Measurements from ENCODE around the gene IL22RA2.

IL22RA2 gene

GRCh38 chr6:137217801-137218472 is 44.5 kb upstream of the IL22RA2 start (continued):
- TF ChIP-seq ZNF341 (tag by site-specific recombination; IDR thresholded peaks at IDR 0.05; ENCODE audit: low read depth) = peak; percentile 78
- TF ChIP-seq ZNF302 (tag by site-specific recombination; IDR thresholded peaks at IDR 0.05; ENCODE audit: low read depth) = no peak

DNA sequence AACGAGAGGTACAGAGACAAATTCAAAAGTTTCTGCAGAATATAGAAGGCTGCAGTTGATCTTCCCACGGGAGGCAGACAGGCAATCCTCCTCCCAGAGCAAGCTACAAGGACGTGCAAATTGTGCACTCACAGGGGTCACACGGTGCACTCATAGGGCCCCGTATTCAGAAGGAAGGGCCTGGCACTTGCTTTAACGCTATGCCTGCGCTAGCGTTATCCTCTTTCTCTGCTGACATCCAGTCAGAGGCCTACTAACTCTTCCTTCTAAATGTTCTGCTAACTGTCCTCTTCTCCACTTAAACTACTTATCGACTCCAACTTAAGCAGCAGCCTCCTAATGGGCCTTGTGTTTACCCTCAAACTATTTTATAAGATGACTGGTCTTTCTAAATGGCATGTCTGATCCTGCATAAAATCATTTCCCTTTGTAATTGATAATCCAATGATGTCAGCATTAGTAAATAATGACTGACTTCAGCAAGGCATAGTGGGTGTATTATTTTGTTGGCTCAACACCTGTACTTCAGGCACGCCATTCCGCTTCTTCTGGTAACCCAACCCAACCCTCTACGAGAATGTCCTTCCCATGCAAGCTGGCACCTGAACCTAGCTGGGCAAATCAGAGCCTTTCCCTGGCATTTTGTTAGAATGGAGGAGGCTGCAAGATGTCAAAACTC is 43.6 kb upstream of the IL22RA2 start:
- peaks cover 0 to 3% of the 10 kb centered on the region in 2 experiments; a peak in 1 of 3 replicates for H3K36me3 ChIP-seq (ENCODE audit: control insufficient read depth in 2 of 2, insufficient read depth in 1 of 2, low read length in 2 of 2)
- POLR2A ChIA-PET = no interaction called here
- CTCF ChIA-PET = no interaction called here
- H3K4me3 ChIP-seq (ENCODE audit: low read depth, low read length) = no peak overlapping the region; the same call in 1 of the 2 replicates
- H3K9me3 ChIP-seq (ENCODE audit: control insufficient read depth, insufficient read depth, low read depth, low read length) = no peaks in the 10 kb centered on the region
- H3K27ac ChIP-seq (ENCODE audit: extremely low read depth, low read depth, low read length) = no peak overlapping the region
- peaks cover 10% of the 10 kb centered on the region for H3K4me1 ChIP-seq (ENCODE audit: control insufficient read depth, insufficient read depth, low read length)
- peak; percentile 35; the same call in 1 of the 2 replicates for TF ChIP-seq SP7 (tag by site-specific recombination; IDR thresholded peaks at IDR 0.05)
- no peak for TF ChIP-seq ZNF354C (tag by site-specific recombination; IDR thresholded peaks at IDR 0.05; ENCODE audit: borderline replicate concordance, low read depth)
- no peak for TF ChIP-seq ZNF510 (tag by site-specific recombination; IDR thresholded peaks at IDR 0.05; ENCODE audit: insufficient replicate concordance)
- no peak for TF ChIP-seq ELK4 (IDR thresholded peaks at IDR 0.05; ENCODE audit: borderline replicate concordance, low read depth, low read length)
- TF ChIP-seq HOXD13 (CRISPR knock-in tag; IDR thresholded peaks at IDR 0.05; ENCODE audit: borderline replicate concordance) = 0 out of 2 replicates have a peak, but pooled peaks have one; percentile 18
- no peak for TF ChIP-seq ZNF549 (tag by site-specific recombination; IDR thresholded peaks at IDR 0.05)
- no peak for TF ChIP-seq ZNF518A (tag by site-specific recombination; conservative IDR thresholded peaks at IDR 0.05; ENCODE audit: low read depth)
- peak; percentile 60 for TF ChIP-seq OSR2 (tag by site-specific recombination; IDR thresholded peaks at IDR 0.05)
- TF ChIP-seq SALL2 (tag by site-specific recombination; IDR thresholded peaks at IDR 0.05; ENCODE audit: borderline replicate concordance) = no peak
- no peak for TF ChIP-seq ZNF555 (tag by site-specific recombination; conservative IDR thresholded peaks at IDR 0.05)
- TF ChIP-seq ZSCAN16 (tag by site-specific recombination; IDR thresholded peaks at IDR 0.05) = no peak
- no peak for TF ChIP-seq PRDM1 (tag by site-specific recombination; IDR thresholded peaks at IDR 0.05)
- TF ChIP-seq ZBTB1 (tag by site-specific recombination; IDR thresholded peaks at IDR 0.05) = no peak
- no peak for TF ChIP-seq ZNF571 (tag by site-specific recombination; IDR thresholded peaks at IDR 0.05)
- TF ChIP-seq ZNF121 (tag by site-specific recombination; IDR thresholded peaks at IDR 0.05) = no peak
- peak; percentile 72; the same call in 1 of the 2 replicates for TF ChIP-seq ZNF660 (tag by site-specific recombination; IDR thresholded peaks at IDR 0.05)
- 0 out of 2 replicates have a peak, but pooled peaks have one; percentile 7 for TF ChIP-seq FEZF1 (tag by site-specific recombination; IDR thresholded peaks at IDR 0.05)
- TF ChIP-seq, protein P1, sequence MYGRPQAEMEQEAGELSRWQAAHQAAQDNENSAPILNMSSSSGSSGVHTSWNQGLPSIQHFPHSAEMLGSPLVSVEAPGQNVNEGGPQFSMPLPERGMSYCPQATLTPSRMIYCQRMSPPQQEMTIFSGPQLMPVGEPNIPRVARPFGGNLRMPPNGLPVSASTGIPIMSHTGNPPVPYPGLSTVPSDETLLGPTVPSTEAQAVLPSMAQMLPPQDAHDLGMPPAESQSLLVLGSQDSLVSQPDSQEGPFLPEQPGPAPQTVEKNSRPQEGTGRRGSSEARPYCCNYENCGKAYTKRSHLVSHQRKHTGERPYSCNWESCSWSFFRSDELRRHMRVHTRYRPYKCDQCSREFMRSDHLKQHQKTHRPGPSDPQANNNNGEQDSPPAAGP (tag by site-specific recombination; IDR thresholded peaks at IDR 0.05) = no peak
- TF ChIP-seq PRDM10 (tag by site-specific recombination; IDR thresholded peaks at IDR 0.05) = peak; percentile 9; the same call in 1 of the 2 replicates
- TF ChIP-seq ZNF394 (tag by site-specific recombination; IDR thresholded peaks at IDR 0.05; ENCODE audit: borderline replicate concordance) = no peak
- TF ChIP-seq WT1 (tag by site-specific recombination; IDR thresholded peaks at IDR 0.05) = no peak
- TF ChIP-seq ZFP37 (tag by site-specific recombination; IDR thresholded peaks at IDR 0.05) = no peak
